Activated gamma-delta T cell treated with anti-CD3 and anti-CD28 coated beads, Interleukin-2, amount 50 U/mL, for 16 hours (primary cell): ENCODE data around the gene NEK4.
"Not testable (repeated sequence)": the region's sequence is repeated elsewhere in the genome, so short reads cannot be mapped to it uniquely, and the experiment has no call there.

Experiments
- DNase-seq: peaks from one replicate; pipeline ENCODE4 v3.0.0-alpha.2; 2020; ENCODE audit warnings: low read depth

NEK4 gene

GRCh38 chr3:52777959-52778805, 7.4 kb upstream of the NEK4 start:
- DNase-seq, result no peak

GRCh38 chr3:52777127-52777958, 6.6 kb upstream of the NEK4 start, which contains the start of gene ITIH1:
ITIH1 (plus strand) TSS chr3:52777599; CDS start chr3:52777616, 17 bp downstream.
- no peak for DNase-seq

- DNase-seq, result not testable (repeated sequence)
These were observed 5.7 kb upstream of the NEK4 start for GRCh38 chr3:52776486-52776885.

GRCh38 chr3:52775877-52776276, 5.1 kb upstream of the NEK4 start:
- no peak for DNase-seq

GRCh38 chr3:52774901-52775864, 4.4 kb upstream of the NEK4 start:
- DNase-seq, result no peak

- DNase-seq, result no peak
These were observed 3.5 kb upstream of the NEK4 start for GRCh38 chr3:52774066-52774713.

GRCh38 chr3:52773361-52774065, 2.8 kb upstream of the NEK4 start:
- no peak for DNase-seq

- no peak for DNase-seq
These were observed 962 bp upstream of the NEK4 start for GRCh38 chr3:52771702-52772101.

GRCh38 chr3:52771334-52771681, 568 bp upstream of the NEK4 start:
- DNase-seq, result no peak

GRCh38 chr3:52769786-52770455, 819 bp downstream of the NEK4 start:
- no peak for DNase-seq

GRCh38 chr3:52763466-52763865, 7.3 kb downstream of the NEK4 start:
- no peak for DNase-seq

GRCh38 chr3:52756141-52756540, 14.6 kb downstream of the NEK4 start:
- no peak for DNase-seq

GRCh38 chr3:52754373-52754772, 16.4 kb downstream of the NEK4 start:
- no peak for DNase-seq

GRCh38 chr3:52752045-52752660, 18.6 kb downstream of the NEK4 start:
- DNase-seq, result no peak

GRCh38 chr3:52743721-52744120, 27.0 kb downstream of the NEK4 start:
- DNase-seq, result no peak

GRCh38 chr3:52743152-52743551, 27.6 kb downstream of the NEK4 start:
- no peak for DNase-seq

GRCh38 chr3:52742418-52743041, 28.2 kb downstream of the NEK4 start:
- DNase-seq, result no peak

- DNase-seq, result no peak
These were observed 31.0 kb downstream of the NEK4 start for GRCh38 chr3:52739730-52740129.

GRCh38 chr3:52733256-52733891, 37.4 kb downstream of the NEK4 start:
- no peak for DNase-seq
